Measurements from ENCODE around the gene FUBP1. TPM values are rescaled to one million over a fixed set of nuclear protein-coding genes. Genes with fewer than 3 reads are reported as not detected.

FUBP1 gene
- total RNA-seq, 1 experiment from 2014 or later, result 125 TPM

DNA sequence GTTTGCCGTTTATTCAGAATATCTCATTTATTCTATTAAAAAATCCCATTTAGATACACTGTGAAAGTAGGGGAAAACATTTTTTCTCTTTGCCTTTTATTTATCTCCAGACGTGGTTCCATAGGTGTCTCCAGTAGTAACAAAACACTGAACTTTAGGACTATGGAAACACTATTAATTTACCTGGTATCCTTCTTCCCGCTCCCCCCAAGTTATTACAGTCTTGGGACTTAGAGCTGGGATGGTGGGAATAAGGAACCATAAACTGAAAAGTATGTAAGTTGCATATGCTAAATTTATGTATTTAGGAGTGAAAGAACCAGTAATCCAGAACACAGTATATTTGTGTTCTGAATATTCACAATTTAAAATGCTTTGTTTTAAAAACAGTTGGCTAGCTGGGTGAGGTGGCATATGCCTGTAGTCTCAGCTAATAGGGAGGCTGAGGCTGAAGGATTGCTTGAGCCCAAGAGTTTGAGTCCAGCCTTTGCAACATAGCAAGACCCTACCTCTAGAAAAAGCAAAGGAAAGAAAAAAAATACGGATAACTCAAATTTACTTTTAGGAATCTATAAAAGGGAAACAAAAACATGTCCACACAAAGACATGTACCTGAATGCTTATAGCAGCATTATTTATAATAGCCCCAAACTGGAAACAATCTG is 28.9 kb upstream of the FUBP1 start:
- no peak for ATAC-seq
- peaks cover 70% of the 10 kb centered on the region for H3K79me2 ChIP-seq (ENCODE audit: insufficient read depth, low read length)
- H3K9ac ChIP-seq (ENCODE audit: low read length), result no peak overlapping the region
- no peaks in the 10 kb centered on the region for H3K9me3 ChIP-seq (ENCODE audit: control insufficient read depth in 1 of 2, insufficient read depth in 1 of 2, low read depth in 1 of 2, low read length in 2 of 2)
- ChIA-PET RAD21 (ENCODE audit: low non-redundant PET in 1 of 2, low total read pairs in 2 of 2, uncharacterized antibody in 2 of 2, unreplicated experiment in 2 of 2) (no interaction called here), POLR2A (no interaction called here), CTCF (no interaction called here)
- H3K27me3 ChIP-seq (ENCODE audit: insufficient read depth, low read length), result no peaks in the 10 kb centered on the region
- no peaks in the 10 kb centered on the region; the same call in 1 of the 2 replicates for H4K20me1 ChIP-seq (ENCODE audit: insufficient read depth)
- intact Hi-C loops (cut with micrococcal nuclease), result no loop called here
- DNase-seq (ENCODE audit: low read depth, low spot score), result no peak
- no peaks in the 10 kb centered on the region for H3K36me3 ChIP-seq (ENCODE audit: control insufficient read depth in 1 of 2, insufficient read depth in 2 of 2, low read length in 2 of 2)
- BruUV-seq (replicated peaks), result no TSS peak
- no peaks in the 10 kb centered on the region for H3K9me2 ChIP-seq (ENCODE audit: insufficient read depth)
- H3K27ac ChIP-seq (ENCODE audit: low read depth, low read length), result no peak overlapping the region
- no peak overlapping the region for H3K4me2 ChIP-seq (ENCODE audit: low read length)
- H3K4me1 ChIP-seq (ENCODE audit: control insufficient read depth in 1 of 2, insufficient read depth in 2 of 2, low read length in 2 of 2), result peaks cover 16 to 31% of the 10 kb centered on the region in 2 experiments
- TF ChIP-seq POLR2AphosphoS5 (IDR thresholded peaks at IDR 0.05; ENCODE audit: low read depth, low read length) (no peak), SIN3A (IDR thresholded peaks at IDR 0.05; ENCODE audit: low read depth) (no peak), SP1 (IDR thresholded peaks at IDR 0.05; ENCODE audit: low read depth) (no peak)
- H3K4me3 ChIP-seq (replicated peaks in 1 of 2; ENCODE audit: low read depth in 1 of 2, low read length in 2 of 2), result no peak overlapping the region
- H2AFZ ChIP-seq (ENCODE audit: low read depth, low read length, poor library complexity, severe bottlenecking), result no peak overlapping the region

DNA sequence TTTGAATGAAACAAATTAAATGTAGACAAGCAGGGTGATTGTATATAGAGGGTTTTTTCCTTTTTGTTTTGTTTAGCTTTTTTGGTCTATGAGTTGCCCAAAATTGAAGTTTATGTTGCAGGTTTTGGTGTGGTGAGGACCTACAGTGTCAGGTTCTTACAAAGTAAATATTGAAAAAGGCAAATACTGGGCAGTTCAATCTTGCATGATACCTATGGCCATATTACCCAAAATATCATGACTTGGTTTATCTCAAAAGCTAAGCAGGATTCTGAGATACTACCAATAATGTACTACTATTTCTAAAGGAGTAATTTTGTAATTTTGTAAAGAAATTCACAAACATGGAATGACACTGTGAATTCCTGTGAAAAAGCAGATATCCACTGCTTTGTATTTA is 27.6 kb upstream of the FUBP1 start:
- no TSS peak for BruUV-seq (replicated peaks)
- RAD21 ChIA-PET (ENCODE audit: low non-redundant PET in 1 of 2, low total read pairs in 2 of 2, uncharacterized antibody in 2 of 2, unreplicated experiment in 2 of 2), result no interaction called here
- peak overlapping the region in 1 of 2 experiments; percentile 66; a peak in 1 of 4 replicates for H3K4me3 ChIP-seq (replicated peaks in 1 of 2; ENCODE audit: low read depth in 1 of 2, low read length in 2 of 2)
- no peak overlapping the region for H3K9ac ChIP-seq (ENCODE audit: low read length)
- no peaks in the 10 kb centered on the region for H3K27me3 ChIP-seq (ENCODE audit: insufficient read depth, low read length)
- H3K9me2 ChIP-seq (ENCODE audit: insufficient read depth), result no peaks in the 10 kb centered on the region
- peaks cover 16 to 35% of the 10 kb centered on the region in 2 experiments for H3K4me1 ChIP-seq (ENCODE audit: control insufficient read depth in 1 of 2, insufficient read depth in 2 of 2, low read length in 2 of 2)
- no peak for ATAC-seq
- POLR2A ChIA-PET, result interaction anchor here (1.1 to 3.6 kb wide), 4 partner anchors 13 to 101 kb away, joined by 3 to 21 read pairs (median 4); partner anchors contain the start of gene FUBP1
- CTCF ChIA-PET, result interaction anchor here (3.5 kb wide), 1 partner anchor 107 kb away, joined by 29 read pairs; no protein-coding TSS in a partner anchor
- no peak for DNase-seq (ENCODE audit: low read depth, low spot score)
- H2AFZ ChIP-seq (ENCODE audit: low read depth, low read length, poor library complexity, severe bottlenecking), result no peak overlapping the region
- H3K27ac ChIP-seq (ENCODE audit: low read depth, low read length), result no peak overlapping the region
- no peaks in the 10 kb centered on the region; the same call in 1 of the 2 replicates for H4K20me1 ChIP-seq (ENCODE audit: insufficient read depth)
- peak overlapping the region; percentile 83; the same call in 1 of the 2 replicates for H3K4me2 ChIP-seq (ENCODE audit: low read length)
- intact Hi-C loops (cut with micrococcal nuclease), result no loop called here
- H3K36me3 ChIP-seq (ENCODE audit: control insufficient read depth in 1 of 2, insufficient read depth in 2 of 2, low read length in 2 of 2), result no peaks in the 10 kb centered on the region
- H3K79me2 ChIP-seq (ENCODE audit: insufficient read depth, low read length), result peaks cover 68% of the 10 kb centered on the region
- no peaks in the 10 kb centered on the region for H3K9me3 ChIP-seq (ENCODE audit: control insufficient read depth in 1 of 2, insufficient read depth in 1 of 2, low read depth in 1 of 2, low read length in 2 of 2)
- no peak for TF ChIP-seq JUND (IDR thresholded peaks at IDR 0.05)
- TF ChIP-seq, protein P1, sequence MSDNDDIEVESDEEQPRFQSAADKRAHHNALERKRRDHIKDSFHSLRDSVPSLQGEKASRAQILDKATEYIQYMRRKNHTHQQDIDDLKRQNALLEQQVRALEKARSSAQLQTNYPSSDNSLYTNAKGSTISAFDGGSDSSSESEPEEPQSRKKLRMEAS (IDR thresholded peaks at IDR 0.05), result no peak
- TF ChIP-seq ELF1 (IDR thresholded peaks at IDR 0.05; ENCODE audit: borderline replicate concordance, low read depth), result no peak
- TF ChIP-seq CEBPB (IDR thresholded peaks at IDR 0.05; ENCODE audit: low read depth), result no peak
- TF ChIP-seq ZNF274 (IDR thresholded peaks at IDR 0.05; ENCODE audit: low read depth, low read length), result no peak
- TF ChIP-seq, protein P2, sequence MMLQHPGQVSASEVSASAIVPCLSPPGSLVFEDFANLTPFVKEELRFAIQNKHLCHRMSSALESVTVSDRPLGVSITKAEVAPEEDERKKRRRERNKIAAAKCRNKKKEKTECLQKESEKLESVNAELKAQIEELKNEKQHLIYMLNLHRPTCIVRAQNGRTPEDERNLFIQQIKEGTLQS (IDR thresholded peaks at IDR 0.05), result no peak
- TF ChIP-seq YY1 (IDR thresholded peaks at IDR 0.05; ENCODE audit: extremely low read depth, insufficient replicate concordance, low read depth, low read length), result no peak
- TF ChIP-seq POLR2A (IDR thresholded peaks at IDR 0.05; ENCODE audit: borderline replicate concordance, extremely low read depth, insufficient read depth, insufficient read length), result no peak
- TF ChIP-seq SRF (IDR thresholded peaks at IDR 0.05; ENCODE audit: low read depth), result no peak
- no peak for TF ChIP-seq POLR2AphosphoS5 (IDR thresholded peaks at IDR 0.05; ENCODE audit: low read depth, low read length)
- no peak for TF ChIP-seq RAD21 (IDR thresholded peaks at IDR 0.05; ENCODE audit: low read depth)
- TF ChIP-seq, protein P3, sequence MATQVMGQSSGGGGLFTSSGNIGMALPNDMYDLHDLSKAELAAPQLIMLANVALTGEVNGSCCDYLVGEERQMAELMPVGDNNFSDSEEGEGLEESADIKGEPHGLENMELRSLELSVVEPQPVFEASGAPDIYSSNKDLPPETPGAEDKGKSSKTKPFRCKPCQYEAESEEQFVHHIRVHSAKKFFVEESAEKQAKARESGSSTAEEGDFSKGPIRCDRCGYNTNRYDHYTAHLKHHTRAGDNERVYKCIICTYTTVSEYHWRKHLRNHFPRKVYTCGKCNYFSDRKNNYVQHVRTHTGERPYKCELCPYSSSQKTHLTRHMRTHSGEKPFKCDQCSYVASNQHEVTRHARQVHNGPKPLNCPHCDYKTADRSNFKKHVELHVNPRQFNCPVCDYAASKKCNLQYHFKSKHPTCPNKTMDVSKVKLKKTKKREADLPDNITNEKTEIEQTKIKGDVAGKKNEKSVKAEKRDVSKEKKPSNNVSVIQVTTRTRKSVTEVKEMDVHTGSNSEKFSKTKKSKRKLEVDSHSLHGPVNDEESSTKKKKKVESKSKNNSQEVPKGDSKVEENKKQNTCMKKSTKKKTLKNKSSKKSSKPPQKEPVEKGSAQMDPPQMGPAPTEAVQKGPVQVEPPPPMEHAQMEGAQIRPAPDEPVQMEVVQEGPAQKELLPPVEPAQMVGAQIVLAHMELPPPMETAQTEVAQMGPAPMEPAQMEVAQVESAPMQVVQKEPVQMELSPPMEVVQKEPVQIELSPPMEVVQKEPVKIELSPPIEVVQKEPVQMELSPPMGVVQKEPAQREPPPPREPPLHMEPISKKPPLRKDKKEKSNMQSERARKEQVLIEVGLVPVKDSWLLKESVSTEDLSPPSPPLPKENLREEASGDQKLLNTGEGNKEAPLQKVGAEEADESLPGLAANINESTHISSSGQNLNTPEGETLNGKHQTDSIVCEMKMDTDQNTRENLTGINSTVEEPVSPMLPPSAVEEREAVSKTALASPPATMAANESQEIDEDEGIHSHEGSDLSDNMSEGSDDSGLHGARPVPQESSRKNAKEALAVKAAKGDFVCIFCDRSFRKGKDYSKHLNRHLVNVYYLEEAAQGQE (IDR thresholded peaks at IDR 0.05; ENCODE audit: low read depth), result no peak
- no peak for TF ChIP-seq SP1 (IDR thresholded peaks at IDR 0.05; ENCODE audit: low read depth)
